AG04450 (cell line): ENCODE data around the gene TERF2IP. TPM values are rescaled to one million over a fixed set of nuclear protein-coding genes. Genes with fewer than 3 reads are reported as not detected.
A peak's percentile ranks its signal among the peaks of the same experiment; 100 is the strongest.

Source experiments
- CTCF ChIA-PET: fragments of 300-600, 350-600 bp; formaldehyde crosslinking; extraction: SDS; loops from one replicate; lab custom pipeline; 2022; ENCODE audit warnings: antibody characterized with exemption, inconsistent platforms; lab: Charles Lee
- POLR2A ChIA-PET: fragments of 350-600 bp; formaldehyde crosslinking; extraction: SDS; loops from one replicate; lab custom pipeline; 2021; ENCODE audit warnings: antibody characterized with exemption, inconsistent platforms; lab: Yijun Ruan, JAX
- DNase-seq: peaks from one replicate; pipeline ENCODE4 v3.0.0-alpha.2; 2011; ENCODE audit warnings: low read depth, low spot score
- H3K27ac ChIP-seq: one replicate; pipeline ENCODE4 v1.5.1; 2012; ENCODE audit warnings: low read depth, low read length, control low read depth
- H3K27me3 ChIP-seq: one replicate; pipeline ENCODE4 v1.6.0; 2012; ENCODE audit warnings: low read length; ENCODE audit not compliant: control insufficient read depth, insufficient read depth
- H3K4me3 ChIP-seq: 2 replicates; pipeline ENCODE4 v1.5.1; 2011; ENCODE audit warnings: mild to moderate bottlenecking, low read depth, low read length, control low read depth
- H3K9me3 ChIP-seq: 2 replicates; pipeline ENCODE4 v1.5.1; 2012; ENCODE audit warnings: low read length; ENCODE audit not compliant: control insufficient read depth, insufficient read depth
- polyA plus RNA-seq: library from polyadenylated mRNA; depleted of rRNA; stranded (reverse); fragments of >200 nt; gene quantifications from 2 replicates; pipeline ENCODE4 v1.2.3, GENCODE V29; 2011
- TF ChIP-seq, protein P1 (sequence below): IDR thresholded peaks from 2 replicates; pipeline ENCODE4 v1.5.1; 2011; ENCODE audit warnings: low read depth, low read length, control low read depth, inconsistent platforms

The TERF2IP gene
- polyA plus RNA-seq, 1 experiment, result 59.5 TPM

DNA sequence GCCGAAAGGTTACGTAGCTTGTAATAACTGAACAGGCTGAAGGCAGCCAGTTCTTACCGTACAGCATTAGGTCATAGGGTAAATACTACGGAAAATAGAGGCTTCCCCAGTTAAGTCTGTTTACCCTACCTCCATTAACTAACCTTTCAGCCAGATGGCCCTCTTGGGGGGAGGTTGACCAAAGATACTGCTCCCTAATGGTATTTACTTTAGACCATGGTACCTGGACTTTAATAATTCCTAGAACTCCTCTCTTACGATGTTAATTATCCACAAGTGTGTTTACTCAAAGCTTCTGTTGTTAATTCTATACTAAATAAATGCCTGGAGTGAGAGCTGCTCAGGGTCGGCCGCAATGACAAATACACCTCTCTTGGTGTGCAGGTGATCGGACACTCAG, 14.7 kb upstream of the TERF2IP start:
- Histone ChIP-seq H3K4me3 (no peak overlapping the region), H3K27me3 (no peaks in the 10 kb centered on the region), H3K9me3 (no peaks in the 10 kb centered on the region), H3K27ac (no peak overlapping the region)
- no peak for DNase-seq
- TF ChIP-seq, protein P1, sequence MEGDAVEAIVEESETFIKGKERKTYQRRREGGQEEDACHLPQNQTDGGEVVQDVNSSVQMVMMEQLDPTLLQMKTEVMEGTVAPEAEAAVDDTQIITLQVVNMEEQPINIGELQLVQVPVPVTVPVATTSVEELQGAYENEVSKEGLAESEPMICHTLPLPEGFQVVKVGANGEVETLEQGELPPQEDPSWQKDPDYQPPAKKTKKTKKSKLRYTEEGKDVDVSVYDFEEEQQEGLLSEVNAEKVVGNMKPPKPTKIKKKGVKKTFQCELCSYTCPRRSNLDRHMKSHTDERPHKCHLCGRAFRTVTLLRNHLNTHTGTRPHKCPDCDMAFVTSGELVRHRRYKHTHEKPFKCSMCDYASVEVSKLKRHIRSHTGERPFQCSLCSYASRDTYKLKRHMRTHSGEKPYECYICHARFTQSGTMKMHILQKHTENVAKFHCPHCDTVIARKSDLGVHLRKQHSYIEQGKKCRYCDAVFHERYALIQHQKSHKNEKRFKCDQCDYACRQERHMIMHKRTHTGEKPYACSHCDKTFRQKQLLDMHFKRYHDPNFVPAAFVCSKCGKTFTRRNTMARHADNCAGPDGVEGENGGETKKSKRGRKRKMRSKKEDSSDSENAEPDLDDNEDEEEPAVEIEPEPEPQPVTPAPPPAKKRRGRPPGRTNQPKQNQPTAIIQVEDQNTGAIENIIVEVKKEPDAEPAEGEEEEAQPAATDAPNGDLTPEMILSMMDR, result no peak
- POLR2A ChIA-PET, result interaction anchor here (0.6 kb wide), 1 partner anchor 144 kb away, joined by 4 read pairs; no protein-coding TSS in a partner anchor
- CTCF ChIA-PET, result interaction anchor here (0.6 to 3.3 kb wide), 5 partner anchors 13 to 1981 kb away, joined by 3 to 9 read pairs (median 3); no protein-coding TSS in a partner anchor

DNA sequence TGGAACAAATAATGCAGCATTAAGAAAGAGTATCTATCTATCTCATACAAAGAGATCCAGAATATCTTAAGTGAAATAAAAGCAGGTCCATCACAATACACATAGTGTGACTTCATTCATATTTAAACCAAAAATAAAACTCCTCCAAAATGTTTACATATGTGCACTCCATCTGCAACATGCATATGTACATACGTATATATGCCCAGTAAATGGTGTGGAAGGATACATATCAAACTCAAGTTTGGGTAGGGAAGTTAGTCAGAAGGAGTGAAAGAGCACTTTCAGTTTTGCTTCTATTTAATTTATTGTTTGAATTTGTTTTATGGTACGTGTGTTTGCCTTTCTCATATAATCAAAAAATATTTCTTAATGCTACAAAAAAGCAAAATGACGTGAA, 12.5 kb upstream of the TERF2IP start:
- TF ChIP-seq, protein P1, result no peak
- ChIA-PET POLR2A (no interaction called here), CTCF (no interaction called here)
- H3K27me3 ChIP-seq, result no peaks in the 10 kb centered on the region
- no peaks in the 10 kb centered on the region for H3K9me3 ChIP-seq
- no peak for DNase-seq
- no peak overlapping the region for H3K27ac ChIP-seq
- no peak overlapping the region for H3K4me3 ChIP-seq

DNA sequence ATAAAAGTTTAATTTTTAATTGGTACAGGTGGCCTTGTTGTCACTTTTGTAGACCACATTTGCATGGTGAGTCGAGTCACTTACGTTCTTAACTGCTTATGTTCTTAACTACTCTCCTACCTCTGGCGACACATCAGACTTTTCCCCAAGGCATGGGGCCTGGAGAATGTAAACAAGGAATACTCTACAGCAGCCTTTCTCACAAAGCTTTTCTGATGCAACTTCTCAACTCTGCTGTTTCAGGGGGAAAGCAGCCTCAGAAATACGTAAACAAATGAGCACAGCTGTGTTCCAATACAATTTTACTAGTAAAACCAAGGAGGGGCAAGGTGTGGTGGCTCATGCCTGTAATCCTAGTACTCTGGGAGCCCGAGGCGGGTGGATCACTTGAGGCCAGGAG, 7.0 kb upstream of the TERF2IP start:
- Histone ChIP-seq H3K4me3 (no peak overlapping the region), H3K27me3 (no peaks in the 10 kb centered on the region), H3K9me3 (no peaks in the 10 kb centered on the region), H3K27ac (peak overlapping the region; percentile 80)
- CTCF ChIA-PET, result interaction anchor here (1.3 kb wide), 1 partner anchor 123 kb away, joined by 3 read pairs; no protein-coding TSS in a partner anchor
- peak; percentile 55 for DNase-seq
- POLR2A ChIA-PET, result interaction anchor here (1.0 kb wide), 1 partner anchor 114 kb away, joined by 3 read pairs; no protein-coding TSS in a partner anchor
- TF ChIP-seq, protein P1, result no peak

DNA sequence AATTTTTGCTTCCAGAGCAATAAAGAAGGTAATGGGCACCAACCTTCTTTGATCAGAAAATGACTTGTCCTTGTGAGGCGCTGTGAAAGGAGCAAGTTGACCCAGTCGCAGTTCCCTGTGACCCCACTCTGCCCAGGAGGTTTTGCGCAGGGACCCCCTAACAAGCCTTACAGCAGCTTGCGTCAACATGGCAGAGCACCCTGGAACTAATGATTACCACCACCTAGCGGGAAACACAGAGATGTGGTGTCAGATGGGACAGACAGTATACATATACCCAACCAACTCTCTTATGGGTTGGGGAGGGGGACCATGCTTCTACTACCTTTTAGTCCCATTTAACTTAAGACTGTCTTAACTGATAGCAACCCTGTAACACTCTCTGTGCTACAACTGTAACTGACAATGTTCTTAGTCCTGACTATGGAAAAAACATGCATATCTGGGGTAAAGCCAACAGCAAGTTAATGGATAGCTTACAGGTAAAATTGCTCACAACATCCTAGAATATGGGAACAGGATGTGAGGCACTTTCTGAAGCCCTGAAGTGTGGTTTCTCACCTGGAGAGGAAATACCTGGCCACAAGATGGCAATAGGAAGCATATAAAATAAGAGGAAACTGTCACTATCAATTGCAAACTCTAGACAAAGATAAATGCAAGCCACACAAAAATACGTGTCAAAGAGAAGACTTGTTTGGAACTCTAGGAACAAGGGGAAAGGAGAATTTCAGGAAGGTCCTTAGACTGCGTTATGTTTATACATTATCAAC, 3.1 kb upstream of the TERF2IP start:
- CTCF ChIA-PET, result interaction anchor here (1.0 kb wide), 1 partner anchor 172 kb away, joined by 3 read pairs; no protein-coding TSS in a partner anchor
- H3K4me3 ChIP-seq, result no peak overlapping the region
- POLR2A ChIA-PET, result no interaction called here
- H3K9me3 ChIP-seq, result peaks cover 7% of the 10 kb centered on the region; the same call in 1 of the 2 replicates
- H3K27ac ChIP-seq, result no peak overlapping the region
- DNase-seq, result no peak
- TF ChIP-seq, protein P1, result no peak
- no peaks in the 10 kb centered on the region for H3K27me3 ChIP-seq

DNA sequence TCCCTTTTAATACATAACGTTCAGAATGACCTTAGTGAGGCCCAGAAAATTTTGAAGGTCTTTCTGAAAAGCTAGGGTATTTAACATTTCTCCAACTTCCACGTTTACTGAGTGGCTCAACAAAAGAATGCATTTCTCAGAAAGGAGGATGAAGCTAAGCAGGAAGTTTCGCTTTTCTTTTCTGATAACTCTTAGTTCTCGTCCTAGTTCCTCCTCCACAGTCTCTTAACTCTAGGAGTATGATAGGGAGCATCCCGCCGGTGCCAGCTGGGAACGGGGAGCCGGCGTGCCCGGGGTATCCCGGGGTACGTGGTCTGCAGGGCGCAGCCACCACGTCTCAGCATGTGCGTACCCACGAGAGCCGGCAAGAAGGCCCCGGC, 471 bp upstream of the TERF2IP start:
- Histone ChIP-seq H3K27me3 (no peaks in the 10 kb centered on the region), H3K9me3 (peaks cover 7% of the 10 kb centered on the region; the same call in 1 of the 2 replicates), H3K27ac (peak overlapping the region; percentile 77), H3K4me3 (peak overlapping the region; percentile 94)
- ChIA-PET POLR2A (interaction anchor here (0.6 to 2.4 kb wide), 7 partner anchors 13 to 213 kb away, joined by 4 to 20 read pairs (median 7); partner anchors contain the start of genes ADAT1, CFDP1 and TMEM231), CTCF (interaction anchor here (0.9 to 4.8 kb wide), 3 partner anchors 25 to 182 kb away, joined by 3 to 33 read pairs (median 4); no protein-coding TSS in a partner anchor)
- TF ChIP-seq, protein P1, result no peak
- DNase-seq, result no peak
